Measurements from ENCODE around the gene ABLIM2. TPM values are rescaled to one million over a fixed set of nuclear protein-coding genes. Genes with fewer than 3 reads are reported as not detected.

The ABLIM2 gene
- polyA plus RNA-seq, 4 donors = 1.1 to 12.7 (median 4.4) TPM

- H3K27ac ChIP-seq (ENCODE audit: low read depth in 1 of 3, low read length in 2 of 3) = no peak overlapping the region
- FAIRE-seq = no peak
- no peaks in the 10 kb centered on the region for H3K36me3 ChIP-seq (ENCODE audit: control insufficient read depth in 3 of 3, insufficient read depth in 2 of 3, low read depth in 1 of 3, low read length in 3 of 3)
- no peak overlapping the region for H3K4me3 ChIP-seq (ENCODE audit: low read depth in 1 of 3, low read length in 3 of 3)
- no peaks in the 10 kb centered on the region for H3K27me3 ChIP-seq (ENCODE audit: control insufficient read depth in 3 of 3, insufficient read depth in 3 of 3, low read length in 3 of 3)
- 78 to 86% (median 84%) methylated on average over 15 of the region's 15 CpGs for WGBS, 3 donors
- no peak for DNase-seq
- H3K4me1 ChIP-seq (ENCODE audit: control insufficient read depth in 3 of 3, insufficient read depth in 2 of 3, low read depth in 1 of 3, low read length in 2 of 3) = no peaks in the 10 kb centered on the region
- no peaks in the 10 kb centered on the region for H3K9me3 ChIP-seq (ENCODE audit: control insufficient read depth in 2 of 2, insufficient read depth in 1 of 2, low read depth in 1 of 2, low read length in 1 of 2)
Observed at GRCh38 chr4:8001564-8002355, 156.9 kb downstream of the ABLIM2 start.

- FAIRE-seq (no peak), DNase-seq (no peak)
- no peaks in the 10 kb centered on the region for H3K4me1 ChIP-seq (ENCODE audit: control insufficient read depth in 3 of 3, insufficient read depth in 2 of 3, low read depth in 1 of 3, low read length in 2 of 3)
- H3K4me3 ChIP-seq (ENCODE audit: low read depth in 1 of 3, low read length in 3 of 3) = no peak overlapping the region
- peaks cover 0 to 3% of the 10 kb centered on the region in 2 donors for H3K9me3 ChIP-seq (ENCODE audit: control insufficient read depth in 2 of 2, insufficient read depth in 1 of 2, low read depth in 1 of 2, low read length in 1 of 2)
- H3K27me3 ChIP-seq (ENCODE audit: control insufficient read depth in 3 of 3, insufficient read depth in 3 of 3, low read length in 3 of 3) = no peaks in the 10 kb centered on the region
- H3K36me3 ChIP-seq (ENCODE audit: control insufficient read depth in 3 of 3, insufficient read depth in 2 of 3, low read depth in 1 of 3, low read length in 3 of 3) = no peaks in the 10 kb centered on the region
- H3K27ac ChIP-seq (ENCODE audit: low read depth in 1 of 3, low read length in 2 of 3) = no peak overlapping the region
- 73 to 78% (median 75%) methylated on average over 20 to 25 of the region's 25 CpGs for WGBS, 3 donors
Observed at GRCh38 chr4:8000721-8001491, 157.7 kb downstream of the ABLIM2 start.

GRCh38 chr4:8000247-8000646 lies 158.4 kb downstream of the ABLIM2 start:
- Histone ChIP-seq H3K36me3 (ENCODE audit: control insufficient read depth in 3 of 3, insufficient read depth in 2 of 3, low read depth in 1 of 3, low read length in 3 of 3) (no peaks in the 10 kb centered on the region), H3K9me3 (ENCODE audit: control insufficient read depth in 2 of 2, insufficient read depth in 1 of 2, low read depth in 1 of 2, low read length in 1 of 2) (peaks cover 0 to 3% of the 10 kb centered on the region in 2 donors), H3K4me3 (ENCODE audit: low read depth in 1 of 3, low read length in 3 of 3) (no peak overlapping the region), H3K27me3 (ENCODE audit: control insufficient read depth in 3 of 3, insufficient read depth in 3 of 3, low read length in 3 of 3) (no peaks in the 10 kb centered on the region), H3K27ac (ENCODE audit: low read depth in 1 of 3, low read length in 2 of 3) (no peak overlapping the region), H3K4me1 (ENCODE audit: control insufficient read depth in 3 of 3, insufficient read depth in 2 of 3, low read depth in 1 of 3, low read length in 2 of 3) (no peaks in the 10 kb centered on the region)
- WGBS, 3 donors = 68 to 78% (median 77%) methylated on average over 8 of the region's 8 CpGs
- FAIRE-seq (no peak), DNase-seq (no peak)

GRCh38 chr4:7999695-8000094 lies 158.9 kb downstream of the ABLIM2 start:
- no peak for FAIRE-seq

GRCh38 chr4:7999279-7999678 lies 159.3 kb downstream of the ABLIM2 start:
- no peak overlapping the region for H3K4me3 ChIP-seq (ENCODE audit: low read depth in 1 of 3, low read length in 3 of 3)
- no peaks in the 10 kb centered on the region for H3K27me3 ChIP-seq (ENCODE audit: control insufficient read depth in 3 of 3, insufficient read depth in 3 of 3, low read length in 3 of 3)
- peaks cover 0 to 3% of the 10 kb centered on the region in 2 donors for H3K9me3 ChIP-seq (ENCODE audit: control insufficient read depth in 2 of 2, insufficient read depth in 1 of 2, low read depth in 1 of 2, low read length in 1 of 2)
- 91 to 96% (median 92%) methylated on average over 7 of the region's 7 CpGs for WGBS, 3 donors
- no peaks in the 10 kb centered on the region for H3K36me3 ChIP-seq (ENCODE audit: control insufficient read depth in 3 of 3, insufficient read depth in 2 of 3, low read depth in 1 of 3, low read length in 3 of 3)
- no peaks in the 10 kb centered on the region for H3K4me1 ChIP-seq (ENCODE audit: control insufficient read depth in 3 of 3, insufficient read depth in 2 of 3, low read depth in 1 of 3, low read length in 2 of 3)
- no peak overlapping the region for H3K27ac ChIP-seq (ENCODE audit: low read depth in 1 of 3, low read length in 2 of 3)
- no peak for DNase-seq
- FAIRE-seq = no peak

More at GRCh38 chr4:7999695-8000094, 158.9 kb downstream of the ABLIM2 start:
- Histone ChIP-seq H3K36me3 (ENCODE audit: control insufficient read depth in 3 of 3, insufficient read depth in 2 of 3, low read depth in 1 of 3, low read length in 3 of 3) (no peaks in the 10 kb centered on the region), H3K9me3 (ENCODE audit: control insufficient read depth in 2 of 2, insufficient read depth in 1 of 2, low read depth in 1 of 2, low read length in 1 of 2) (peaks cover 0 to 3% of the 10 kb centered on the region in 2 donors), H3K4me3 (ENCODE audit: low read depth in 1 of 3, low read length in 3 of 3) (no peak overlapping the region), H3K27me3 (ENCODE audit: control insufficient read depth in 3 of 3, insufficient read depth in 3 of 3, low read length in 3 of 3) (no peaks in the 10 kb centered on the region), H3K4me1 (ENCODE audit: control insufficient read depth in 3 of 3, insufficient read depth in 2 of 3, low read depth in 1 of 3, low read length in 2 of 3) (no peaks in the 10 kb centered on the region), H3K27ac (ENCODE audit: low read depth in 1 of 3, low read length in 2 of 3) (no peak overlapping the region)
- no peak for DNase-seq
- WGBS, 3 donors = 90 to 94% (median 90%) methylated on average over 7 to 8 of the region's 8 CpGs

GRCh38 chr4:7998447-7998846 lies 160.2 kb downstream of the ABLIM2 start:
- no peaks in the 10 kb centered on the region for H3K36me3 ChIP-seq (ENCODE audit: control insufficient read depth in 3 of 3, insufficient read depth in 2 of 3, low read depth in 1 of 3, low read length in 3 of 3)
- DNase-seq (no peak), FAIRE-seq (no peak)
- H3K9me3 ChIP-seq (ENCODE audit: control insufficient read depth in 2 of 2, insufficient read depth in 1 of 2, low read depth in 1 of 2, low read length in 1 of 2) = peaks cover 0 to 3% of the 10 kb centered on the region in 2 donors
- WGBS, 3 donors = 60 to 80% (median 61%) methylated on average over 8 of the region's 8 CpGs
- no peaks in the 10 kb centered on the region for H3K4me1 ChIP-seq (ENCODE audit: control insufficient read depth in 3 of 3, insufficient read depth in 2 of 3, low read depth in 1 of 3, low read length in 2 of 3)
- H3K27me3 ChIP-seq (ENCODE audit: control insufficient read depth in 3 of 3, insufficient read depth in 3 of 3, low read length in 3 of 3) = no peaks in the 10 kb centered on the region
- no peak overlapping the region for H3K27ac ChIP-seq (ENCODE audit: low read depth in 1 of 3, low read length in 2 of 3)
- no peak overlapping the region for H3K4me3 ChIP-seq (ENCODE audit: low read depth in 1 of 3, low read length in 3 of 3)

GRCh38 chr4:7995866-7996265 lies 162.7 kb downstream of the ABLIM2 start:
- no peaks in the 10 kb centered on the region for H3K36me3 ChIP-seq (ENCODE audit: control insufficient read depth in 3 of 3, insufficient read depth in 2 of 3, low read depth in 1 of 3, low read length in 3 of 3)
- WGBS, 3 donors = 59 to 79% (median 62%) methylated on average over 6 of the region's 6 CpGs

GRCh38 chr4:7995135-7995534 lies 163.5 kb downstream of the ABLIM2 start:
- 76 to 92% (median 89%) methylated on average over 7 of the region's 7 CpGs for WGBS, 3 donors
- no peaks in the 10 kb centered on the region for H3K27me3 ChIP-seq (ENCODE audit: control insufficient read depth in 3 of 3, insufficient read depth in 3 of 3, low read length in 3 of 3)
- DNase-seq (no peak), FAIRE-seq (no peak)
- no peak overlapping the region for H3K4me3 ChIP-seq (ENCODE audit: low read depth in 1 of 3, low read length in 3 of 3)
- H3K27ac ChIP-seq (ENCODE audit: low read depth in 1 of 3, low read length in 2 of 3) = no peak overlapping the region
- peaks cover 0 to 3% of the 10 kb centered on the region in 2 donors for H3K9me3 ChIP-seq (ENCODE audit: control insufficient read depth in 2 of 2, insufficient read depth in 1 of 2, low read depth in 1 of 2, low read length in 1 of 2)
- H3K4me1 ChIP-seq (ENCODE audit: control insufficient read depth in 3 of 3, insufficient read depth in 2 of 3, low read depth in 1 of 3, low read length in 2 of 3) = no peaks in the 10 kb centered on the region
- no peaks in the 10 kb centered on the region for H3K36me3 ChIP-seq (ENCODE audit: control insufficient read depth in 3 of 3, insufficient read depth in 2 of 3, low read depth in 1 of 3, low read length in 3 of 3)

More at GRCh38 chr4:7995866-7996265, 162.7 kb downstream of the ABLIM2 start:
- Histone ChIP-seq H3K4me1 (ENCODE audit: control insufficient read depth in 3 of 3, insufficient read depth in 2 of 3, low read depth in 1 of 3, low read length in 2 of 3) (no peaks in the 10 kb centered on the region), H3K4me3 (ENCODE audit: low read depth in 1 of 3, low read length in 3 of 3) (no peak overlapping the region), H3K27me3 (ENCODE audit: control insufficient read depth in 3 of 3, insufficient read depth in 3 of 3, low read length in 3 of 3) (no peaks in the 10 kb centered on the region), H3K9me3 (ENCODE audit: control insufficient read depth in 2 of 2, insufficient read depth in 1 of 2, low read depth in 1 of 2, low read length in 1 of 2) (peaks cover 0 to 3% of the 10 kb centered on the region in 2 donors), H3K27ac (ENCODE audit: low read depth in 1 of 3, low read length in 2 of 3) (no peak overlapping the region)
- FAIRE-seq = no peak
- DNase-seq = no peak

Data from small intestine (tissue), 7 donors.